HG03097 (cell line): Measurements from ENCODE around the gene GRM7.

Experiments used
- ATAC-seq: cut with Tn5 transposase; IDR thresholded peaks from one replicate; pipeline ENCODE4 v1.9.1; 2021; ENCODE audit not compliant: unreplicated experiment, low FRiP score

GRM7 gene

DNA sequence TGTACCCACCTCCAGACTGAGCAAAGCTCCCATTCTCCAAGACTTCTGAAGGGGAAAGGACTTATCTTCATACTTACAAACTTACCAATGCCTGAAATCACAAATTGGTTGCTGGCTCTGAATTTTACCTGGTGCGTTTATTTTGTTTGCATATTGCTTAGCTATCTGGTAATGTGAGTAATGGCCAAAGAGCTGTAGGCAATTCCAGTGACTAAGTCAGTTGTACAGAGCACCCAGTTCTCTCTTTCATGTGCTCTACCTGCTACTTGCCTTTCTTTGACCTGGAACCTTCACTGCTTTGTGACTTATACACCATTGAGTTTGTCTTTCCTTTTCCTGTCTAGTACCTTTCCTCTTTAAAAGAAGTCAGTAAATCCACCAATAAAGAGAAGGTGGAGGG lies 884.8 kb downstream of the GRM7 start:
- no peak for ATAC-seq

DNA sequence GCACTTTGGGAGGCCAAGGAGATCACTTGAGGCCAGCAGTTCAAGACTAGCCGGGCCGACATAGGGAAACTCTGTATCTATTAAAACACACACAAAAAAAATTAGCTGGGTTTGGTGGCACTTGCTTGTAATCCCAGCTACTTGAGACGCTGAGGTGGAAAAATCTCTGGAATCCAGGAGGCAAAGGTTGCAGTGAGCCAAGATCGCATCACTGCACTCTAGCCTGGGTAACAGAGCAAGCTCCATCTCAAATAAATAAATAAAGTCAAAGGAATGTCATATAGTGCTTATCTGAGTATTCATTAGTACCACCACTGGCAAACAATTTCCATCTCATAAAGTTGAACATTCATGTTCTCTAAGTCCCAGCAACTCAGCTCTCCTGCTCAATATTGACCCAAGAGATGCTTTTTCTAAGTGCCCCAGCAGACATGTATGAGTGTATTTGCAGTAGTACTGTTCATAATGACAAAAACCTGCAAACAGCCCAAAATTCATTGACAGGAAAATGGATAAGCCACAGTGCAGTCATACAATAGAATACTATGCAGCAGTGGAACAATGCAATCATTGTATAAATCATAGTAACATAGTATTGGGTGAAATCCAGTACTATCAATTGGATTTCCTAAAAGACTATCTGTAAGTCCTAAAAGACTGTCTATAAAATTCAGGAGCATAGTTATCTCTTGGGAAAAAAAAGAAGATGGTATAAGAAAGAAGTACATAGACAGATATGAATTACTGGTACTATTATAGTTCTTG lies 889.2 kb downstream of the GRM7 start:
- ATAC-seq: no peak

DNA sequence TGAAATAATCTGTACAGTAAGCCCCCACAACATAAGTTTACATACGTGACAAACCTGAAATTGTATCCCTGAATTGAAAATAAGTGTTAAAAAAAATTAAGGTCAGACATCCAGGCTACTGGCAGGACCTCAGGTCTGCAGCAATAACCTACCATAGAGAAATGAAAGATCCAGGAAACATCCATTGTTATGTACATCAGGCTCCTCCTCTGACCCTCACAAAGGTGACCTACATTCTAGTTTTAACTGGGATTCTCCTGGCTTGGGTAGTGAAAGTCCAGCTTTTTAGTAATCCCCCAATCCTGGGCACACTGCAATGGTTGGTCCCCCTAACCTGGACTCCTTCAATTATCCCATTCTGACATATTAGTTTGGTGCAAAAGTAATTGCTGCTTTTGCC lies 891.1 kb downstream of the GRM7 start:
- no peak for ATAC-seq

DNA sequence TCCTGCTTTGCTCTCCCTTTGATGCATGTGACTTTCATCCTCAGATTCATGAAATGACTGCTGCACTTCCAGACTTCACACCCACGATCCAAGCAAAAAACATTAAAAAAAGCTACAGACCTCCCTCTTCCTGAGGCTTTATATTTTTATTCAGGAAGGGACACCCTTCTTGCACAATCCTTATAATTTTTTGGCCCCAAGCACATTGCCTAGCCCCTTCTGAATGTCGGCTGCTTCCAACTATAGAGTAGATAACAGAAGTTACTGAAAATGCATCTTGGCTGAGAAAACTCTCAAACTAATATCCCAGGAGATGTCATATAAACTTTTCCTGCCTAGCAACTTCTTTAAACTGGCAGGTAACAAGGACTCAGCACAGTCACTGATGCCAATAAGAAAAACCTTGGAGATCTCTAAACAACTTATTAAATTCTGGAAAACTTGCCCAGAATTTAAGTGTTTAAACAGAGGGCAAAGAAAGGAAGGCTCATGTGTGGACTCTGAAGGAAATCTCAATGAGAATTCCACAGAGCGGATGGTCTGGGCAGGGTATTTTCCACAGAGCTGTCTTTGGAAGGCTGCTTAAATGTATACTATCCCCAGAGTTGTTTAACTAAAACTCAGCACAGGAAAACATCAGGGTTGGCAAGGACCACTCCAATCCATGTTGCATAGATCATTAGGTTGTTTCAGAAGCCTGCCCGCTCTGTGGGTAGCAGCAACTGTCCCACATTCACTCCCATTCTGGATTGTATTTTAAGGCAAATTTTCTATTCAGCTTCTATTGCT lies 893.9 kb downstream of the GRM7 start:
- ATAC-seq: no peak

DNA sequence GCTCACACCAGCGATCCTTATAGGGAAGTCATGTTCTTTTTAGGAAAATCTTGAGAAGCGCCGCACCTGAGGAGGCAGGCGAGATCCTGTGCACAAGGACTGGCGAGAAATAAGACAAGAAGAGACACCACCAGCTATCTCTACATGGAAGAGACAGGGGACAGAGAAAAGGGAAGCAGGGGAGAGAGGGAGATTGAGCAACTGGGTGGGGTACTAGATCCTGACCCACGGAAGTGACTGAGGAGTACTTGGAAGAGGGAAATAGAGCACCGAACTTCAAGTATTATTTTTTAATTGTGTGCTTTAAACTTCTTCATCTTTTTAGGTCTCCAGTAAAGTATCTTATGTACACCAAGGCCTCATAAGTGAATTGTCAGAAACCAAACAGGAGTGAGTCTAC lies 898.7 kb downstream of the GRM7 start:
- no peak for ATAC-seq

DNA sequence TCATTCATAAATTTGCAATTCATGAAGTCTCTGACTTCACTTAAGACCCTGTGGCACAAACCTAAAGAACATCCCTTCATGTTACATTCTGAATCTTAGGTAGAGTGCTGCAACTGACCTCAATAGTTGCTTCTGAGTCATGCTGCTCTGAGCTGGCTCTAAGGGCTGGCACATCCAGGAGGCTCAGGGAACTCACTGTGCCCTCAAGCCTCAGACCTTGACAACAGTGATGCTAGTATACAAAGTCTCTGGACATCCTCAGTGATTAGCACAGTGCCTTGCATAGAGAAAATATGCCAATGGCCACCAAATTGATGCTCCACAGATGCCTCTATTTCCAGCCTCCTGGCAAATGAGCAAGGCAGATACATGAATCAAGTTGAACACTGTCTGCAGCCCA lies 899.8 kb downstream of the GRM7 start:
- ATAC-seq: no peak

DNA sequence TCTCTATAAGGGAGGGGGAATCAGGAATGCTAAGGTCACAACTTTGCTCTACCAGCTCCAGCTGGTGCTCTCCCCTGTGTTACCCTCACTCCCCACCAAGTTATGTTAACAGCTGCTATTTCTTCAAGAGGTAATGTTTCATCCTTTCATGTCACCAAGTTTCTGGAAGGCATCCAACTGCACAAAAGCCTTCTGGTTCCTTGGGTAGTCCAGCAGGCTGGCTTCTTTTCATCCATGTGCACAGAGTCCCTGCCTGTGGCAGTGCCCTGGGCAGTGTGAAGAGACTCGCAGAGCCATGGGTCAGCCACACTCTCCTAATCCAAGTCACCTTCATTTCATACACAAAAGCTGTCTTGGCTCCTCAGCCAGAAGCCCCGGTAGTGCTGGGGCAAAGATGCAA lies 903.2 kb downstream of the GRM7 start:
- ATAC-seq: no peak

DNA sequence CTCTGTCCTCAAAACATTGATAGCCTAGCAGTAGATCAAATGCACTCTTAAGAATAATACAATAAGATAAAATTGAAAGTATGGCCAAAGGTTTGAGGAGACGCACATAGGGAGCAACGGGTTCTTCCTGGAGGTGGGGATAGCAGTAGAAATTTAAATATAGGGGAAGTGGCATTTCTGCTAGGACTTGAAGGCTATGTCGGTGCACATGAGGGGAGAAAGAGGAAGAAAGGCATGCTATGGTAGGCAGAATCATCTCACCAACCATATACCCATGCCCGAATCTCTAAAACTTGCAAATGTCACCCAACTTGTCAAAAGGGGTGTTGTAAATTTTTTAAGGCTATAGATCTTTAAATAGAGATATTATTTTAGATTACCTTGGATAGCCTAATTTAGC lies 905.6 kb downstream of the GRM7 start:
- ATAC-seq: no peak

DNA sequence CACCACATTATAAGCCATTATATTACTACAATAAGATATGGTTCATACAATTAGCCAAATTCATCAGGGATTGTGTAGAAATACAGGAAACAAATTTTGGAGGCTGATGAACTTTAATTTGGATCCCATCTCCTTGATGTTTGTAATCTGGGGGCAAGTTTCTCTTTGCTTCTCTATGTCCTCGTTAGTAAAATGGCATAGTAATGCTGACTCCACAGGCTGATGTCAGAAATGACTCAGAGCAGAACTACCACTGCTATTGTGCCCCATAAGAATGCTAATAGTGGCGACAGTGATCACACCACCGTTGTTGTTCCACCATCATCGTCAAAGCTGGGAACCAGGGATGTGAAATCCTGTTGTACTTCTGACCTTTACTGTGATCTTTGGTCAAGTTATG lies 918.4 kb downstream of the GRM7 start:
- no peak for ATAC-seq

DNA sequence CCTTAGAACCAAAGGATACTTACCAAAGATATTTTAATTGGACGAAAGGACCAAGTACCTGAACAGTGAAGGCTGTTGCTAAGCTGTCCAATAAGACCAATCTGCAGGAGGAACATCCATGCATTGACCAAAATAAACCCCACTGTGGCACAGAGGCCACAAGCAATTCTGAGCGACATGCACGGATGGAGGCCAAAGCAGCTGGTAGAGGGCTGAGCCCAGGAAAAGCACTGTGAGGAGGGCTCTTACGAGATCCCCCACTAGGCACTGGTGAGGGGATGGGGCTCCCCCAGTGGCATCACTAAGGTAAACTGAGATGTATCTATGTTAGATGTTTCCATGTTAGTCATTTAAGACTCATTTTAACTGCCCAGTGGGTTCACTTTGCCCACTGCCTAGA lies 920.5 kb downstream of the GRM7 start:
- ATAC-seq: no peak

DNA sequence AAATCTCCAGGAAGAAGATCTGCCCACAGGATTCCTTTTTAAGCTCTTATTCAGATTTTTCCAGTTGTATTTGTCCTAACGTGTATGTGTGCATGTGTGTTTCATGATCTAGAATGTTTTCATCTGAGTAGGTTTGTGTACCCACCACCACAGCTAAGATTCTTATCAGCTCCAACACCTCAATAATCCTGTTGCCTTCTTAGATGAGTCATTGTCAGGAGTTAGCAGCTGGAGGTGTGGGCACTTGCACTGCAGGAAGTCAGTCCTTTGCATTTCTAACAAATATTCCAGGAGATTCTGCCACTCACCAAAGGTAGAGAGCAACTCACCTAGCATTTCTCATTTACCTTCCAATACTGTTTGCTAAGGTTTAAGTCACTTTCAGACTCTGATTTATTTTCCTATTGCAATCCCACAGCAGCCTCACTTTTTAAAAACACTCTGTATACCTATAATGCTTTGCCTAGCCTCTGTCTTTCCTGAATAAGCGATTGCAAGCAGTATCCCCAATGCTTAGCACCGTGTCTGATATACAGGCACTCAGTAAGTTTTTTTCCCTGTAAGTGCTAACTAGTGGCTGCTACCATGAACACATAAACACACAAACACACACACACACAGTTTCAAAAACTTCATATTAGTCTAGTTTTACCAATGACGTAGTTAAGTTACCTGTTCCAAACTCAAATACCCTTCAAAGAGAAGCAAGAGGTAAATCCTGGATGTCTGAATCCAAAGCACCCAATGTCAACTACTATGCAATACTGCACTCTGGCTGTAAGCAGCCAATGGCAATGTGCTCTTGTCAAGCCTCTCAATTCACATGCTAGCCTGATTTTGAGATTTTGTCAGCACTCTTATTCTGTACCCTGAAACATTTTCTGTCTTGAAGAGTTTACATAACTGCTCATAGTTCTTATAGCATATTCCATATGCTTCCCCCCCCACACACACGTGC lies 927.2 kb downstream of the GRM7 start:
- no peak for ATAC-seq

DNA sequence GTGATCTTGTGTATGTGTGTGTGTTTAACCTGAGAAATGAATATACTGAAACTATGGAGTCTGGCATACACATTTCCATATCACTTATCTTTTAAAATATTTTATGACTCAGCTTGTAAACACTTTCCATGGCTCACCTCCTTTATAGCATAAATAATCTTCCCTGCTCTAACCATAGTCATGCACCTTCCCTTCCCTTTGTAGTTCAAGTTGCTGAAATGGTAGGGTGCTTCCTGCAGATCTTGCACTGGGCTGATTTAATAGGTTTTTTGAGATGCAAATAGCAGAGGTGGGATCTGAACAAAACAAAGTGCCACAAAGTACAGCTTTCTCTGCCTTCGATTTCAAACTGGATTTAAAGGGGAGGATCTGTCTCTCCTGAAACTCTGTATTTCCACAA lies 928.0 kb downstream of the GRM7 start:
- no peak for ATAC-seq

DNA sequence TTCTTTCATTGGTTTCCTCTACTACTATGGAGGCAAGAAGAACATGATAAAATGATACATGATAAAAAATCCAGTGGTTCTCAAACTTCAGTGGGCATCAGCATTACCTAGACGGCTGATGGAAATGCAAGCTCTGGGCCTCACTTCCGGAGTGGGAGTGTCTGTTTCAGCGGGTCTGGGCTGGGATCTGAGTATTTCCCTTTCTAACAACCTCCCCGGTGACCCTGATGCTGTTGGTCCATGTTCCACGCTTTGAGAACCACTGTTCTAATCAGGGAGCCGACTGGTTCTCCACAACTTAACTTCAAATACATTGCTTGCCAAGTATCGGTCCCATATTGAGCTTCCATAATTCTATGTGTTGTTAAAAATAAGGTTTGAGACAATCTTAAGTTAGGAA lies 928.4 kb downstream of the GRM7 start:
- no peak for ATAC-seq

DNA sequence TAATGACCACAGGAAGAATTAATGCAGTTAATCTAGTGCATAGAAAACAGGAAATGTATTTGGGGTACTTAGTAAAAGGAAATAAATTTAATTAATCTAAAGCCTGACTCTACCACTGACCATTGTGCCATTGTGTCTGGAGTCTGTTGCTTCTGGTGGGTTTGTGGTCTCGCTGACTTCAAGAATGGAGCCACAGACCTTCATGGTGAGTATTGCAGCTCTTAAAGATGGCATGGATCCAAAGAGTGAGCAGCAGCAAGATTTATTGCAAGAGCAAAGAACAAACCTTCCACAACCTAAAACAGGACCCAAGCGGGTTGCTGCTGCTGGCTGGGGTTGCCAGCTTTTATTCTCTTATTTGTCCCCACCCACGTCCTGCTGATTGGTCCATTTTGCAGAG lies 929.2 kb downstream of the GRM7 start:
- ATAC-seq: no peak
